Ovary (tissue), 9 donors: ENCODE measurements around the gene FAM20C. TPM values are rescaled to one million over a fixed set of nuclear protein-coding genes. Genes with fewer than 3 reads are reported as not detected.

Source experiments
- DNase-seq, 5 donors: peaks; one replicate each; pipeline ENCODE4 v3.0.0-alpha.2; 2019 to 2020
- H3K27ac ChIP-seq, 2 donors: fragments of 200-600 bp; one replicate each; pipeline versions ENCODE4 v1.5.1 to v1.8.0; 2019 to 2022
- H3K27me3 ChIP-seq: fragments of 200-600 bp; one replicate; pipeline ENCODE4 v1.8.0; 2022
- H3K36me3 ChIP-seq: fragments of 200-600 bp; sonication (generic); one replicate; pipeline ENCODE4 v1.5.1; 2019
- H3K4me1 ChIP-seq: one replicate; pipeline ENCODE4 v1.8.1; 2013; ENCODE audit warnings: mild to moderate bottlenecking, moderate library complexity; ENCODE audit not compliant: insufficient read depth
- H3K4me3 ChIP-seq: fragments of 200-600 bp; sonication (generic); one replicate; pipeline ENCODE4 v1.5.1; 2017
- H3K9me3 ChIP-seq, 2 donors: fragments of 200-600 bp in 1 of 2; sonication (generic) in 1 of 2; one replicate each; pipeline versions ENCODE4 v1.5.1 to v1.8.1; 2013 to 2019; ENCODE audit warnings: mild to moderate bottlenecking in 1 of 2, moderate library complexity in 1 of 2
- EP300 ChIP-seq: sonication (generic); formaldehyde crosslinking; IDR thresholded peaks from one replicate; pipeline ENCODE4 v1.6.1; 2017; ENCODE audit warnings: antibody characterized with exemption
- POLR2A ChIP-seq: fragments of 450-650 bp; IDR thresholded peaks from one replicate; pipeline ENCODE4 v1.6.1; 2017; ENCODE audit warnings: antibody characterized with exemption, mild to moderate bottlenecking, moderate library complexity
- WGBS, 3 donors: extraction: QIAGEN DNeasy Blood & Tissue Kit in 1 of 3; methylation state at CpG; one replicate each; pipeline versions ENCODE4 v1.1.5 to v1.1.7; 2013 to 2017; 5-methylcytosine and 5-hydroxymethylcytosine counted together
- intact Hi-C, 4 donors: fragments of 100-400 bp; cut with DNase I; formaldehyde crosslinking; loops; one replicate each; pipeline versions ENCODE4 v1.11.0 to v1.15.1; 2022 to 2023
- polyA plus RNA-seq, 2 donors: library from polyadenylated mRNA; stranded (reverse); fragments of 200-250 nt in 1 of 2; fragments of 350-450 nt in 1 of 2; fragmentation: Illumina TruSeq in 1 of 2; extraction: RNeasy Lipid Tissue Mini Kit (QIAGEN cat#74804) in 1 of 2; gene quantifications; one replicate each; pipeline ENCODE4 v1.2.3, GENCODE V29; 2013 to 2014
- total RNA-seq, 7 donors: library from RNA; depleted of rRNA in 2 of 7; stranded (reverse); fragments of >200 nt in 2 of 7; fragmentation: NEBNext Ultra II Directional in 3 of 7; extraction: Animal tissue kit (Norgen Biotek cat#: 25700) in 3 of 7; gene quantifications; one replicate each; pipeline versions ENCODE4 v1.1.0 to v1.2.4, GENCODE V29; 2016 to 2023
- TF ChIP-seq, protein P1 (sequence below), 3 donors: fragments of 450-650 bp in 2 of 3; fragments of 200-600 bp in 1 of 3; IDR thresholded peaks; one replicate each; pipeline versions ENCODE4 v1.5.1 to v1.8.0; 2016 to 2022; ENCODE audit warnings: antibody characterized with exemption in 3 of 3, mild to moderate bottlenecking in 1 of 3
- donor health status: DM: no; HTN: no; CAD: no; lungs with moderate emphysema.
- donor health status: DM: no; HTN: no; CAD: no.
- donor health status: Bipolar disorder and iron deficiency.
- donor health status: DM: yes; HTN: yes; CAD: no.
- donor health status: DM: no; HTN: no; CAD: no.
- donor health status: DM: yes; HTN: yes; CAD: no.

FAM20C gene
- total and polyA plus RNA-seq, 9 donors: 6.2 to 80.4 (median 33.5) TPM

DNA sequence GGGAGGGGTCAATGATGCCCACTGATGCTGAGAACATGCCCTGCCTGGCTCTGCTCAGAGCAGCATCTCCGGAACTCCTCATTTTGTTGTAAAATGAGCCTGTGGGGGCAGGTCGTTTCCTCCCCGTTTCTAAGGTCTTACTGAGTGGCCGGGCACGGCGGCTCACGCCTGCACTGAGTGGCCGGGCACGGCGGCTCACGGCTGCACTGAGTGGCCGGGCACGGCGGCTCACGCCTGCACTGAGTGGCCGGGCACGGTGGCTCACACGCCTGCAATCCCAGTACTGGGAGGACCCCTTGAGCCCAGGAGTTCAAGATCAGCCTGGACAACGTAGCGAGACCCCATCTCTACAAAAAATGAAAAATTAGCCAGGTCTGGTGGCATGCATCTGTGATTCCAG, 58.6 kb downstream of the FAM20C start:
- TF ChIP-seq, protein P1, sequence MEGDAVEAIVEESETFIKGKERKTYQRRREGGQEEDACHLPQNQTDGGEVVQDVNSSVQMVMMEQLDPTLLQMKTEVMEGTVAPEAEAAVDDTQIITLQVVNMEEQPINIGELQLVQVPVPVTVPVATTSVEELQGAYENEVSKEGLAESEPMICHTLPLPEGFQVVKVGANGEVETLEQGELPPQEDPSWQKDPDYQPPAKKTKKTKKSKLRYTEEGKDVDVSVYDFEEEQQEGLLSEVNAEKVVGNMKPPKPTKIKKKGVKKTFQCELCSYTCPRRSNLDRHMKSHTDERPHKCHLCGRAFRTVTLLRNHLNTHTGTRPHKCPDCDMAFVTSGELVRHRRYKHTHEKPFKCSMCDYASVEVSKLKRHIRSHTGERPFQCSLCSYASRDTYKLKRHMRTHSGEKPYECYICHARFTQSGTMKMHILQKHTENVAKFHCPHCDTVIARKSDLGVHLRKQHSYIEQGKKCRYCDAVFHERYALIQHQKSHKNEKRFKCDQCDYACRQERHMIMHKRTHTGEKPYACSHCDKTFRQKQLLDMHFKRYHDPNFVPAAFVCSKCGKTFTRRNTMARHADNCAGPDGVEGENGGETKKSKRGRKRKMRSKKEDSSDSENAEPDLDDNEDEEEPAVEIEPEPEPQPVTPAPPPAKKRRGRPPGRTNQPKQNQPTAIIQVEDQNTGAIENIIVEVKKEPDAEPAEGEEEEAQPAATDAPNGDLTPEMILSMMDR (IDR thresholded peaks at IDR 0.05): no peak
- no peak for TF ChIP-seq POLR2A
- TF ChIP-seq EP300: no peak
- WGBS, 3 donors: 90 to 96% (median 95%) methylated on average over 20 of the region's 20 CpGs
- no peak for DNase-seq
- intact Hi-C loops: no loop called here
- H3K4me1 ChIP-seq: no peaks in the 10 kb centered on the region
- no peaks in the 10 kb centered on the region for H3K9me3 ChIP-seq
- no peak overlapping the region for H3K4me3 ChIP-seq
- H3K36me3 ChIP-seq: no peaks in the 10 kb centered on the region
- H3K27me3 ChIP-seq: no peaks in the 10 kb centered on the region
- no peak overlapping the region for H3K27ac ChIP-seq

DNA sequence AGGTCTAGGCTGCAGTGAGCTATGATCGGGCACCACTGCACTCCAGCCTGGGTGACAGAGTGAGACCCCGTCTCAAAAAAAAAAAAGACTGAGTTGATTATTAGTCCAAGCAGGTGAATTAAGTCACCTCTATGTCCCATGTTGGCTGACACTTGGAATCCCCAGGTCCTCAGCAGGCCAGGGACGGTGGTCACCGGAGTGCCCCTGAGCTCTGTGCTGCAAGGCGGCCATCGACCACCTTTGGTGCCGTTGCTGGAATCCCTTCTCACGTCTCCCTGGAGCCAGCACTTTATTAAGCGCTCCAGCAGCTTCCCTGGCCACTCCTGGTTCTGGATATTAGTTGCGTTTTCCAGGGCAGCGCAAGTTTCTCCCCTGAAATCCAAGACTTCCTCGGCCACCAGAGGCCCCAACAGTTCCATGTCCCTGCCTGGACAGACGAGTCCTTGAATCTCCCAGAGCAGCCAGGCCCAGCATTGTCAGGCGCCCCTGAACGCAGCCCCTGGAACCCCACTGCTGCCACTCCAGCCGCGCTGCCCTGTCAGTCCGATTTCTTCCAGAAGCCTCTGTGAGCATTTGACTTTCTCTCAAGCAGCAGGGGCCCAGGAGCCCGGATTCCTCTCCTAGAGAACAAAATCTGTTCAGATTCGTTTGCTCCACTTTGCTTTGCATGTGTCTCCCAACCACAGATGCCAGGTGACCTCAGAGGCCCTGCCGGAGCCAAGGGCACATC, 59.2 kb downstream of the FAM20C start:
- no peaks in the 10 kb centered on the region for H3K36me3 ChIP-seq

DNA sequence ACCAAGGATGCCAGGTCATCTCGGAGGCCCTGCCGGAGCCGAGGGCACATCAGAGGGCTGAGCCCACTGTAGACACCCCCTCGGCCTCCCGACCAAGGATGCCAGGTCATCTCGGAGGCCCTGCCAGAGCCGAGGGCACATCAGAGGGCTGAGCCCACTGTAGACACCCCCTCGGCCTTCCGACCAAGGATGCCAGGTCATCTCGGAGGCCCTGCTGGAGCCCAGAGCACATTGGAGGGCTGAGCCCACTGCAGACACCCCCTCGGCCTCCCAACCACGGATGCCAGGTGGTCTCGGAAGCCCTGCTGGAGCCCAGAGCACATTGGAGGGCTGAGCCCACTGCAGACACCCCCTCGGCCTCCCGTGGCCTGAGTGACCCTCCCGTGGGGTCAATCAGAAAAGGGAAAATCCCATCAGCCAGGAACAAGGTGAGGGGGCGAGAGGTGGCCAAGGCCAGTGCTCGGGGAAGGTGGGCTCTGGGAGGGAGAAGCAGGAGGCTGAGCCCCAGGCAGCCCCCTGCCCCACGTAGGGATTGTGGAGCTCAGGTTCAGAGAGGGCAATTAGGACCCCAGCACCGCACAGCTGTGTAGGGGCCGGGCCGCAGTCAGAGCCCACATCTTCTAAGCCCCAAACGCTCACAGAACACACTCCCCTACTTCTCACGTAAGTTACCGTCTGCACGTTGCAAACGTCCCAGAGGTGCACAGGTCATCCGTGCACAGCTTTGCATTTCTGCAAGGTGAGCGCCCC, 60.0 kb downstream of the FAM20C start:
- no peak for DNase-seq
- Histone ChIP-seq H3K9me3 (no peaks in the 10 kb centered on the region), H3K27ac (no peak overlapping the region), H3K27me3 (no peaks in the 10 kb centered on the region), H3K4me1 (no peaks in the 10 kb centered on the region), H3K4me3 (no peak overlapping the region), H3K36me3 (no peaks in the 10 kb centered on the region)
- 88 to 92% (median 90%) methylated on average over 29 of the region's 29 CpGs for WGBS, 3 donors
- intact Hi-C loops: no loop called here
- TF ChIP-seq, protein P1 (IDR thresholded peaks at IDR 0.05): no peak
- TF ChIP-seq POLR2A (no peak), EP300 (no peak)

More for the DNA sequence above, 59.2 kb downstream of the FAM20C start:
- Histone ChIP-seq H3K27me3 (no peaks in the 10 kb centered on the region), H3K4me3 (no peak overlapping the region), H3K9me3 (no peaks in the 10 kb centered on the region), H3K27ac (no peak overlapping the region), H3K4me1 (no peaks in the 10 kb centered on the region)
- no peak for DNase-seq
- WGBS, 3 donors: 86 to 91% (median 89%) methylated on average over 21 of the region's 21 CpGs
- TF ChIP-seq POLR2A (no peak), EP300 (no peak)
- TF ChIP-seq, protein P1 (IDR thresholded peaks at IDR 0.05): no peak
- intact Hi-C loops: no loop called here

DNA sequence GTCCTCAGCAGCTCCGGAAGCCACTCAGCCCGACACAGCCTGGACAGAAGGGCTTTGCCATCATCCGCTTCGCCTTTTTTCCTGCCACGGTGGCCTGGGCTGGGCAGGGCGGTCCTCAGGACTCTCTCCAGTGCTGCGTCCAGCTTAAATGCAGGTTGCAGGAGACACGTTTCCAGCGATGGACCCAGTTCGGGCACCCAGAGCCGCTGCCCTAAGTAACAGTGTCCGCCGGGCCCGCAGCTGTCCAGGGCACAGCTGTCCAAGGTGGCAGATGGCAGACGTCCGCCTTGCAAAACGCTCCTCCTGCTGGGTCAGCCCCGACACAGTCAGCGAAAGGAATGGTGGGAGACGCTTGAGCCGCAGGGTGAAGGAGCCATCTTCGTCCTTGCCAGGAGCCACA, 60.6 kb downstream of the FAM20C start:
- Histone ChIP-seq H3K27ac (no peak overlapping the region), H3K4me3 (no peak overlapping the region), H3K4me1 (no peaks in the 10 kb centered on the region), H3K27me3 (no peaks in the 10 kb centered on the region), H3K9me3 (no peaks in the 10 kb centered on the region), H3K36me3 (no peaks in the 10 kb centered on the region)
- 88 to 94% (median 90%) methylated on average over 22 of the region's 22 CpGs for WGBS, 3 donors
- TF ChIP-seq, protein P1 (IDR thresholded peaks at IDR 0.05): no peak
- TF ChIP-seq POLR2A (no peak), EP300 (no peak)
- intact Hi-C loops: no loop called here
- no peak for DNase-seq
